EH (cell line): ENCODE results near the gene ITGA1.

Experiments used
- DNase-seq: peaks from one replicate; pipeline ENCODE4 v3.0.0-alpha.2; 2015; ENCODE audit warnings: low read depth

Gene ITGA1

DNA sequence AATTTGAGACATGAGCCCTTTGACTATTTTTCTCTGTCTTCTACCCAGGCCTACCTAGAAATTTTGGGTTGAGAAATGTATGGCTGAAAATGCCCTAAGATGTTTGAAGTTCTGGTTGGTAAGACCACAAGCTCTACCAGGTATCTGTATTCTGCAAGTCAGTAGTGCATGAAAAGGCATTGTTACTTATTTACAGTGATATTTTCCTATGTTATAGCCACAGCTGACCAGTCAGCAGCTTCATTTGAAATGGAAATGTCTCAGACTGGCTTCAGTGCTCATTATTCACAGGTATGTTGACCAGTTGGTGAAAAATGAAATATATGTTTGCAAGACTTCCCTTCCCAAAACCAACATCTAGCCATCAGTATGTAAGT is 109.5 kb downstream of the ITGA1 start:
- no peak for DNase-seq

DNA sequence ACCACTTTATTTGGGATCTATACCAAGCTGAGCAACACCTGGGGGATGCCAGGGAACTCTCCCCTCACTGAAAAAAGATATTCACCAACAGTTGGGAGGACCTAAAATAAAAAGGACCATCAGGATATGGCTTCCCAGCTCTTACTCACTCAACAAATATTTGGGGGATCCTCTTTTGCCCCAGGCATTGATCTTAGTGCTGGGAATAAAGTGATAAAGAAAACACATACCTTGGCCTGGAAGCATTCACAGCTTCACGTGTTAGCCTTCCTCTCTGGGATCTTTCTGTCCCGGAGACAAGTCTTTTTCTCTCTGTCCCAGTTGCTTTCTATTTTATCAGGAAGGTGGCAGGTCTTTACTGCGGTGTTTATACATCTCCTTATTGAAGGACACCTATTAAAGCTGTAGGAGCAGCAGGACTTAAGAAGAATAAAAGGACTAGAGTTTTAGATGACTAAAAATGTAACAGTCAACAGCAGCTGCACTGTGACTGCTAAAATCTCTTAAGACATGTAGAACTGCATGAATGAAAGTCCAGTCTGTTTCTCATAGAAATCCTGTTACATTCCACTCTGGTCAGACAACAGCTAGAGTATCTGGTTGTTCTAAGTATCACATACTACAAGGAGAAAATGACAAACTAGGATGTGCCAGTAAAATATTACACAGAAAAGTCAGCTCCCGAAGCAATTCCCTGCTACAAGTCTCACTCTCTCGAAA is 111.4 kb downstream of the ITGA1 start:
- peak; percentile 65 for DNase-seq

DNA sequence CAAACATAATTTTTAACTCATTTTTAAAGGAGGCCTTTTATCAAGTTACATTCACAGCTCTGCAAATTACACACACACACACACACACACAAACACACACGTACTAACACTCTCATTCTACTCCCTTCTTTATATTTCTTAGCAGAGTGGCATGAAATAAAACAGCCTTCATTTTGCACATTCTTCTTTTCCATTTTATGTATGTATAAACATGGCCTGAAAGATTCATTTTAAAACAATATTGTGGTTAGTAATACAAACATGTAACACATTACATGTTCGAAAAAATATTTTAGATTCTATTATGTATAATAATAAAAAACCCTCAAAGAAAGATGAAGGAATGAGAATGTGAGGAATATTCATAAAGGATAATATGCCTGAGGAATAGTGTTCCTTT is 115.4 kb downstream of the ITGA1 start:
- DNase-seq, result no peak

DNA sequence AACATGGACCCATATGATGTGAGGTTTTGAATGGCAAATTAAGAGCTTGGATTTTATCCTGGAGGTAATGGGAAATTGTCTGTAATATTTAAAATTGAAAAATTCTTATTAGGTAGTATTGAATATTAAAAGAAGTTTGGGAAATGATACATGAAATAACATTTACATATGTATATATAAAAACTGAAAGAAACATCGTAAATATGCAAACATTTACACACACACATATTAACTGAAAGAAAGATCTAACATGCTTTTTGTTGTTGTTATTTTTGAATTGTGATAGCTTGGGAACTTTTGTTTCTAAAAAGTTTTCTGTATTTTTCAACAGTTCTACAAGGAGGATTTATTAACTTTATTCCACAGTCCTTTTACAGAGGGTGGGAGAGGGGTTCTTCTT is 118.6 kb downstream of the ITGA1 start:
- DNase-seq, result no peak

DNA sequence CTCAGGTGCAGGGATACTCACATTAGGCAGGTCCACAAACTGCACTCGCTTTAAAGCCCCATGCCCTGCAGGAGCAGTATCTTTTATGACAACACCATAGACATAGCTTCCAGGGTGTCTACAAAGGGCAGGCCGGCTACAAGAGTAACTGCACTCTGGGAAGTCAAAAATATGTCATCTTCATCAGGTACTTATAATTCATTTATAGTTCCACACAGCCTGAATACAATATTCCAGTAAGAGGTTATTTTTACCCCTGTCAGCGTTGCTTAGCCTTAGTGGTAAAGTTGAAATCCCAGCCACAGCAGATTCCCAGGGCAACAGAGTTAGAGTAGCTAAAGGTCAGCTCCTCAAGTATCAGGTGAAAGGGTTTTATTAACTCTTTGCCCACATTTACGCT is 119.1 kb downstream of the ITGA1 start:
- DNase-seq, result no peak

DNA sequence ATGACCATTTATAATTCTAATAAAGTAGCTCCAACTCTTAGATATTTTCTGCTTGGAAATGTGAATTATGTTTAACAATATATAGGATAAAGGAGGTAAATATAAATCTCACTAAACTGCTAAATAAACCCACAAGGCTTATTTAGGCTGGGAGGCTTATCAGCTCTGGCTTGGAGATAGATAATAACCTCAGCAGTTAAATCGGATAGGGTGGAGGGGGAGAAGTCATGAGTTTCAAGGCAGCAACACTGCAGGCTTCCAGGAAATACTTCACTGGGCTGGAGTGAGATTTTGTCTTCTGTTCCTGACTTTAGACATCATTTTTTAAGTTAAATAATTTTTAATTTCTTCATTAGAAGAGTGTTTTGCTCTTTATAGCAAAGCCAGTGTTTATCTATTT is 121.5 kb downstream of the ITGA1 start:
- DNase-seq, result no peak

DNA sequence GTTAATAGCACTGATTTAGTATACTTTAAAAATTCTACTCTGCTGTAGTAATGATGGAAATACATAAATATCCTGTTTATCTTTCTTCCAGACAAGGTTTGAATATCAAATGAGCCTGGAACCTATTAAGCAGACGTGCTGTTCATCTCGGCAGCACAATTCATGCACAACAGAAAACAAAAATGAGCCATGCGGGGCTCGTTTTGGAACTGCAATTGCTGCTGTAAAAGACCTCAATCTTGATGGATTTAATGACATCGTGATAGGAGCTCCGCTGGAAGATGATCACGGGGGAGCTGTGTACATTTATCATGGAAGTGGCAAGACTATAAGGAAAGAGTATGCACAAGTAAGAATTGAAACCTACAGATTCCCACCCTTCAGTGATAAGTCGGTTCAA is 122.4 kb downstream of the ITGA1 start:
- no peak for DNase-seq

DNA sequence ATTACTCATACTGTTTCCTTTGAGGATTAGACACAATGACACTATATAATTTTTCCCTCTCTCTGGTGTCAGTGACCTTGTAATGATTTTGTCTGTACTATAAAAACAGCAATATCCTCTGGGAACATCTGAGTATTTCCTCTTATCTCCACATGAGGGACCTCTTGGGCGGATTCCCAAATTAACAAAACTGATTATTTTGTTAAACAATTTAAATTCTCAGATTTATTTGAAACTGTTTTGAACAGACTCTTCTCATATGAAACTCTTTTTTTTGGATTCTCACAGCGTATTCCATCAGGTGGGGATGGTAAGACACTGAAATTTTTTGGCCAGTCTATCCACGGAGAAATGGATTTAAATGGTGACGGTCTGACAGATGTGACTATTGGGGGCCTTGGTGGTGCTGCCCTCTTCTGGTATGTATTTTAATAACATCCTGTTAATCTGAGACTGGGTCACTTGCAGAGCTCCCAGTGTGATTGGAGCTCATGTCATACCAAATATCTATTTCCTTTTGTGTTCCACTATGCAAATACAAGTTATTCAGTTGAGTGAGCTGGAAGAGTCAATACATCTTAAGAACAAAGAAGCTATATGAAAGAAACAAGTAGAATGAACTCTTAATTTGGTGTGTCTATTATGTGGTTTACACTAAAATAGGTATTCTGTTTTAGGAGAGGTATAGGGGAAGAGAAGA is 127.6 kb downstream of the ITGA1 start:
- peak; percentile 78 for DNase-seq

DNA sequence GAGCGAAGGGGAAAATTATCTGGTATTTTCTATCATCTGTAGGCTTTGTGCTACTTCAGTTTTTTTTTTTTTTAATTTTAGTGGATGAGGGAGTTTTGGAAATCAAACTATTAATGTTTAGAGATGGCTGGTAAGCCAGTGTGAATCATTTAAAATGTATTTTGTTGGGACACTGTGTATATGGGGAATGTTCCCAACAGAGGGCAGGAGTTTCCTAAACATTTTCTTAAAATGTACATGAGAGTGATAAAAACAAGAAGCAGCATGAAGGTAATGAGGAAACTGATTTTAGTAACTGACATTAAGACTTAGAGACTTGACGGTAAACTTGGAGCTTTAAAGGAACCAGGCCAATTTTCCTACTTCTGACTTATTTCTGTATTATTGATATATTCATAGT is 133.2 kb downstream of the ITGA1 start:
- DNase-seq, result peak; percentile 30

DNA sequence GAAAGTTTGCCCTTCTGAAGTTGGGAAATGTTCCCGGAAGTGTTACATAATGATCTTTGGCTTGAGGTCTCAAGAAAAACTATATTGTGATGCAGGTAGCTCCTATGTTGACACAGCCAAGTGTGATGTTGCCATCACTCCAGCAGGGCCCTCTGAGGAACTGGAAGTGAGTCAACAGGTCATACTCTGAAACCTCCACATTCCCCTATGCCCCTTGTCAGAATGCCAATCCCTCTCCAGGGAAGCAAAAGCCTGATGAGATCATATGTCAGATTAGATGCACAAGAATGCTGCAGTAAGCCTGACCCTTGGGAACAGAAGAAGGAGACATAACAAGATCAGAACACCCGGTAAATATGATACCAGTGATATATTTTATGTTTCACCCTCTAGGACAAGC is 134.7 kb downstream of the ITGA1 start:
- DNase-seq, result peak; percentile 91

DNA sequence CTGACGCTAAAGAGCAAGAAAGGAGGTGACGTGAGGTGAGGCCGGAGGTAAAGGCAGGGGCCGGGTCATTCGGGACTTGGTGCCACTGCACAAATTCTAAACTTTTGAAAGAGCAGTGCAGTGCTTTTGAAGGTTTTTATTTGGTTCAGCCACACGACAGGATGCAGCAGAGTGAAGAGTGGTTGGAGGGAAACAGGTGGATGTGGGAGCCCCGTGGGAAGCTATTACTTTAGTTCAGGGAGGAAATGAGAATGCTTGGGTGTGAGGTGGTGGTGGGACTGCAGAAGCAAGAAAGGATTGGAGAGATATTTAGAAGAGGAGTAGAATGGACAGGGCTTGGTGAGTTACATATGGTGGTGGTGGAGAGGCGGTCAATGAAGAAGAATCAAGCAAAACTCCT is 136.7 kb downstream of the ITGA1 start:
- no peak for DNase-seq

DNA sequence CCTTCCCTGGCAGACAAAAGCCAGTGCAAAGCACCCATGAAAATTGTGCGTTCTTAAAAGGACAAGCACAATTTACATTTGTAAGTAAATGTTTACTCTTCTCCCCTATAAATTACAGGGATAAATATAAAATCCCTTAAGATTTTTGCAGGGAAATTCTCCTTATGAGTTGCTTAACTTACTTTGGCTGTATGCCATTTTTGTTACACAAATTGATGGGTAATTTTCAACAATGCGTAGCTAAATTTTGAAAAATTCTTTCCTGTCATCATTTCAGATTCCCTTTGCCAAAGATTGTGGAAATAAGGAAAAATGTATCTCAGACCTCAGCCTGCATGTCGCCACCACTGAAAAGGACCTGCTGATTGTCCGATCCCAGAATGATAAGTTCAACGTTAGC is 137.3 kb downstream of the ITGA1 start:
- no peak for DNase-seq

DNA sequence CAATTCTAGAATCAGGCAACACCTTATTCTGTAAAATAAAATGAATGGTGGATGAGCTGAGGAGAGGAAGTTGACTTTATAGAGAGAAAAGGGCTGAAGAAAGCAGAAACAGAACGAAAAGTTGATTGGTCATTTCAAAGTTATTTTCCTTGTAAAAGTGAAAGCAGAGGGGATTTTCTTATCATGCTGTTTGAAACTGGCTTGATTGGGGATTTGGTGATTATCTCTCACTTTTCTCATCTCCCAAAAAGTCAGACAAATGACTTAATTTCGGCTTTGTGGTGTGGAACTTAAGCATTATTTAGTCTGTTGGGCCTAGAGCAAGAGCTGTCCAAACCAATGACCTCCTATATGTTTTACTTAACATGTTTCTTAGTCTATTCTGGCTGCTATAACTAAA is 141.0 kb downstream of the ITGA1 start:
- no peak for DNase-seq

DNA sequence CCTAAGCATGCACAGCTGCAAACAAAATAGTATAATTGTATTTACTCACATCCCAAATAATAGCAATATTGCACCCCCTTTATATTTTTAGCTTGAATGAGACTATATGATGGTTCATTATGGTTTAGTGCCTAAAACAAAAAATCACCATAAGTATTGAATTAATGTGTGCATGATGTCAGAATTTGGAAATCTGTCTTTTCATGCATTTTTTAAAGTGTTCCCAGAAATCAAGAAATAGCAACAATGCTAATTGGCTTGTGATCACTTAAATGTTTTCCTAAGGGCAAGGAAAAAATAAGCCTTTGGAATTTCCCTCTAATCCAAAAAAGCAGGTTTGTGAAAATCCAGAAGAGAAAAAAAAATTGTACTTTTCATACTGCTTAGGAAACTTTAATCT is 150.5 kb downstream of the ITGA1 start:
- DNase-seq, result no peak

DNA sequence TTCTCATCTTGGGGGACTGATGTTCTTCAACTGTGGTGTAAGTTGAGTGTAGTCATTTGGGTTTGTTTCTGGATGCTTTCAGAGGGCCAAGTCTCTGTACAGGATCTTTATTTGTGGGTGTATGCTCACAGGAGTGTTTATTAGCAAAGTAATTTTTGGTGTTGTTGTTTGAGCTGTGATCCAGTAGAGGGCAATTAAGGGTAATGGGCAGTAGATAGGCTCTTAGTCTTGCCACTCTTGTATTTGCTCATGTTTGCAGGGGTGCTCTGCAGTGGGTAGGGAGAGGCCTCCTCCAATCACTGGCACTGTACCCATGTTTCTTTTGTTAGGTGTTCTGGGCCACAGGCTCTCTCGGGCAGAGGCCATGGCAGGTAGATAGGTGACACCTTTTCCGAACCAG is 155.6 kb downstream of the ITGA1 start:
- DNase-seq, result no peak

DNA sequence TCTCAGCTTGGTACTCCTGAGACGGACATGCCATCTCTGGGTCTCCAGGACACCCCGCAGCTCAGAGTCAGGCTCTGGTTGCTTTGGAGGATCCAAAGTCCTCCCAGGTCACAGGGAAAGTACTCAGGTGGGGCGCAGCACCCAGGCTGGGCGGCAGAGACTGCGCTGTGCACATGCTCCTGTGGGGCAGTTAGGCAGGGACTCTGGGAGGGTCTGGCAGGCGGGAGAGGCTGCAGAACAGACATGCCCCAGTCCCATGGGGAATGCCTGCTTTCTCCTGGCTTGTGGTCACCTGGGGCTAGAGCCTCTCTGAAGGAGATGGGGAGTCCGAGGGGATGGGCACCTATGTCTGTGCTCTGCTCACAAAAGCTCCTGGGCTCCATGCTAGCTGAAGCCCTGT is 156.1 kb downstream of the ITGA1 start:
- no peak for DNase-seq

DNA sequence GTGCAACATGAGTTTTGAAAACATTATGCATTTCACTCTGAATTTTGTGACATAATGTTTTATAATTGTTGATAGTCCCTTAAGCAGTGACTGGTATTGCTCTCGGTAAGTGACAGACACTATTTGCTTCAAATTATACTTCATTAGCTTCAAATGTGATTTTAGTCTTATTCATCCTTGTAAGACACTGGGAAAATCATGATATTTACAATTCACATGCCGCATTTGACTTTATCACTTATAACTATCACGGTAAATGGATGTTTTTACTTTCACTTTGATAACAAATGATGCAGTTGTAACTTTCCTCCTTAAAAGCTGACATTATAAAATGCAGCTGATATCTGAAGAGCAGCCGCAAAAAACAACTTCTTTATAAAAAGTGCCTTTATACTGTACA is 157.3 kb downstream of the ITGA1 start:
- DNase-seq, result no peak

DNA sequence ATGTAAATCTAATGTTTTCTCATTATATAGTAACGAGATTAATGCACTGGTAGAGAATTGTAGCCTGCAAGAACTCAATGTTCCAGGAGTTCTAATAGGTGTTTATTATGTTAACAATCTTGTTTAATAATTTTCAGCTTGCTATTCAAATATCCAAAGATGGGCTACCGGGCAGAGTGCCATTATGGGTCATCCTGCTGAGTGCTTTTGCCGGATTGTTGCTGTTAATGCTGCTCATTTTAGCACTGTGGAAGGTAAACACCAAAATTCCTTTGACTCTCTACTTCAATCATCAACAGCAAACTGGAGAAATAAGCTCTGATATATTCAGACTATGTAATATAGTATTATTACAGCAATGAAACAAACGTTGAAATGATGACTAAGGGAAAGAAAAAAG is 159.5 kb downstream of the ITGA1 start:
- no peak for DNase-seq

DNA sequence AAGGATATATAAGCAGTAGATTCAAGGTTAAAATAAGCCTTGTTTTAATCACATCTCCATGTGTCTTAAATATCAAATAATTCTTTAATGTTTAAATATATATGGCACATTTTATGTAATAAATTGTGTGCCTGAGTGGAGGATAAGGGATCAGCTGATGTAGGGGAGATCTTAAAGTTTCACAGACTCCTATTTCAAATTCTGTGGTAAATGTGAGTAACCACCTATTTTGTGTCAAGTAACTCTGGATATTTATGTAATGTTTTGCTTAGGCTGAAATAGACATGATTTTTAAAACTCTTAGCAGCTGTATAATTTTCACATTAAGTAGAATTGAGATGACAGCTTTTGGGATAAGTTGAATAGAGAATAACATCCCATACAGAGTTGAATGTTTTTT is 160.1 kb downstream of the ITGA1 start:
- no peak for DNase-seq

DNA sequence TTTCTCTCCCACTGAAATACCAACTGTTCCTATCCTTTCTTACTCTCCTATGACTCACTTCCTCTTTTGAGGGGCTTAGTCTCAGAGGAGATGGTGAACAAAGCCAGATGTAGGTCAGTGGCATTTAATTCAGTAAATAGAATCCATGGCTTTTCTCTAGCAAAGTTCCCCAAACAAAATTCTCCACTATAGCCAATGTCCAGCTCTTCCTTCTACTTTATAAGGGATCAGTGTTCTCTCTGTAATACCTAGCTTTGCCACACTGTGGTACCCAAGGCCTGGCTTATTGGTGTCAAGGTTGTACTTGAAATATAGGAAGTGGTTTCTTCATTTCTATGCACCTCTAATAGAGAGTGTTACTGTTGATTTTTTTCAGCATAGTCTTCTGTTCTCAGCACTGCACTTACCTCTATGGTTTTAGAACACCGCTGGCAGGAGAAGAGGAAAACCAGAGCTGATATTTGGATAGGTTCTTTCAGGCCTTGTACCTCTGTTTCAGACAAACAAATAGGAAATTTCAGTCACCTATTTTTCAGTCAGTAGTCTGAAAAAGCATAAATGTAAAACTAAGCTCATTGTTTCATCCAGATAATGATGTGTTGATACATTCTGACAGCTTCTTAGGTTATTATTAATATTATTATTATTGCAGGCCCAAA is 160.8 kb downstream of the ITGA1 start:
- DNase-seq, result peak; percentile 82

DNA sequence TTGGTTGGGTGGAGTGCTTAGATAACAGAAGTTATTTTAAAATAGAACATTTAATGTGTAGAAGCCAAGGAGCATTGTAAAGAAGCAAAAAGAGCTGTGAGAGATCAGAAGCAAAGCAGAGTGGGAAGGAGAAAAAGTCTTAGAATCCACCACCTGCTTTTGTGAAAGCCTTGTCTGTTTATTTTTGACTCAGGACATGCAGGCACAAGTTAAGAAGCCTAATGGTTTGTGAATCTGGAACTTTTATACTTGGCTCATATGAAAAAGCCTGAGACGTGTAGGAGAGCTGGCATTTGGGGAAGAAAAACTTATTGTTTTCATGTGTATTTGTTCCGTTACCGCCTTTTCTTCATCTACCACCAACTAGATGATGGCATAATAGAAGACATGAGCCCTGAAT is 163.0 kb downstream of the ITGA1 start:
- DNase-seq, result no peak

DNA sequence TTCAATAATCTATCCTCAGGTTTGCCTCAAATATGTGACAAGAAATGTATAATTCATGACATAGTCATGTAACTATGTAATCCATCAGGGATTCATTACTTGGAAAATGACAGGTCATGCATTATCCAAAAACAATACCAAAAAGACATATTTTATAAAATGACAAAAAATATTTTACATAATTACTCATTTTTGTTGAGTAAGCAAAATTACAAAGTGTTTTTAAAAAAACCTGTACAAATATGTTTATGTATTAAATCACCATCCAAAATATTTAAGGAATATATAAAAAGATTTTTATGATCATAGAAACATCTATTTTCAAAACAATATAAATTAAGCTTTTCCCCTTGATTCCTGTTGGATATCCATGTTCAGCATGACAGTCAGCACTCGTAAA is 164.8 kb downstream of the ITGA1 start:
- DNase-seq, result no peak

DNA sequence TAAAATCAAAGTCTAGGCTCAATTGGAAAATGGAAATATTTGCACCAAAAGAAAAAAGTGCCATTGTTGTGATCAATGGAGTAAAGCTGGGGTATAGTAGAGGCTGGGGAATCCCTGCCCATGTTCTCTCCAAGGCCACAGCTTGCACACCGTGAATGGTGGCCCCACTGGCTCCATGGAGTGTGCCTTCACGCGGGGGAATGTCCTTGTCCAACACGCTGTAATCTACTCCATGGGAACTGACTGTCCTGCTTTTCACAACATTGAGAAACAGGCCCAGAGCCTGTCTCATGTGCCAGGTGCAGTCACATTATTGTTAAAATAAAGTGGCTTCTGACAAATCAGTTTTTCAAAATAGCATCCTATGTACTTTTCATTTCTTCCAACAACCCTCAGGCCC is 168.3 kb downstream of the ITGA1 start:
- DNase-seq, result no peak
